NCI-H2107 (cell line): ENCODE results near the gene KIFC3.
"Not testable (repeated sequence)": the region's sequence is repeated elsewhere in the genome, so short reads cannot be mapped to it uniquely, and the experiment has no call there.

Experiments
- DNase-seq: peaks from one replicate; lab custom pipeline; 2025; lab: John Stamatoyannopoulos, UW

Gene KIFC3

GRCh38 chr16:57739756-57740422 lies 62.4 kb downstream of the KIFC3 start:
- no peak for DNase-seq

- no peak for DNase-seq
Observed at GRCh38 chr16:57738844-57739243, 63.4 kb downstream of the KIFC3 start.

DNA sequence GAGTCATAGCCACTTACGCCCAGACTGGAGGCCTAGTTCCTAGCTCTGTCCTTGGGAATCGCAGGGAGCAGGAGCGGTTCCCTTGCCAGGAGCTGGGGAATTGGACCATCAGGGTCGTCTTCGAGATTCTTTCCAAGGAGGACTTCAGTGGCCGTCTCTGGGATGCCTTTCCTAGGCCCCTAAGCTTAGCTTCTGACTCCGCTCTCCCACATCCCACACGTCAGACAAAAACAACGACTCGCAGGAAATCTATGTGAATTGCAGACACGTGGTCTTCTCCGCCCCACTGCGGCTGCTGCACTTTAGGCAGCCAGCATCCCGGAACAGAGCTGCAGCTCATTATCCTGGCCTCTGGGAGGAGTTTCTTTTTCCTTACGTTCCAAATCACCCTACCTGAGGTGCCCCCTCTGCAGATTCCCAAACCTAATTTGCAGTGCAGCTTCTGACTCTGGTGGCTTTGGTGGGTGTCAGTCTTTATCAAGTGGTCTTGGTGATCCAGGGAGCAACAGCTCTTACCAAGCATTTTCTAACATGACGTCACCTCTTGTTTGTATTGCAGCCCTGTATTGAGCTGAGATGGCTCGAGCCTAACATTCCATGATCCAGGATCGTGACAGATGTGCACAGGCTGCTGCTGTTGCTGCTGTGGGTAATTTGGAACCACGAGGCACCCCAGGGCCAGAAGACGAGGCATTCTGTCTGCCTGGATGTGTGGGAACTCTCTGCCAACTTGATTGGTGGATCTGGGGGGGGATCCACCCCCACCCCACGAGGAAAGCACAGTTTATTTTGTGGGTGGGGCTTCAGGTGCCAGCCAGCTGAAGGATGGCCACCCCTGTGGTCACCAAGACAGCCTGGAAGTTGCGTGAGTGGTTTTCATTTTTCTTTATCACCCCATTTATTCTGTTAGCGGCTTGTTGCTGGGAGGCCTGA lies 65.6 kb downstream of the KIFC3 start:
- DNase-seq, result peak; percentile 31

- no peak for DNase-seq
Observed at GRCh38 chr16:57735755-57736418, 66.4 kb downstream of the KIFC3 start, which contains the start of gene KATNB1. Gene KATNB1, plus strand, starts transcription at chr16:57735770. Its CDS starts 1,474 bp downstream, at chr16:57737244.

DNA sequence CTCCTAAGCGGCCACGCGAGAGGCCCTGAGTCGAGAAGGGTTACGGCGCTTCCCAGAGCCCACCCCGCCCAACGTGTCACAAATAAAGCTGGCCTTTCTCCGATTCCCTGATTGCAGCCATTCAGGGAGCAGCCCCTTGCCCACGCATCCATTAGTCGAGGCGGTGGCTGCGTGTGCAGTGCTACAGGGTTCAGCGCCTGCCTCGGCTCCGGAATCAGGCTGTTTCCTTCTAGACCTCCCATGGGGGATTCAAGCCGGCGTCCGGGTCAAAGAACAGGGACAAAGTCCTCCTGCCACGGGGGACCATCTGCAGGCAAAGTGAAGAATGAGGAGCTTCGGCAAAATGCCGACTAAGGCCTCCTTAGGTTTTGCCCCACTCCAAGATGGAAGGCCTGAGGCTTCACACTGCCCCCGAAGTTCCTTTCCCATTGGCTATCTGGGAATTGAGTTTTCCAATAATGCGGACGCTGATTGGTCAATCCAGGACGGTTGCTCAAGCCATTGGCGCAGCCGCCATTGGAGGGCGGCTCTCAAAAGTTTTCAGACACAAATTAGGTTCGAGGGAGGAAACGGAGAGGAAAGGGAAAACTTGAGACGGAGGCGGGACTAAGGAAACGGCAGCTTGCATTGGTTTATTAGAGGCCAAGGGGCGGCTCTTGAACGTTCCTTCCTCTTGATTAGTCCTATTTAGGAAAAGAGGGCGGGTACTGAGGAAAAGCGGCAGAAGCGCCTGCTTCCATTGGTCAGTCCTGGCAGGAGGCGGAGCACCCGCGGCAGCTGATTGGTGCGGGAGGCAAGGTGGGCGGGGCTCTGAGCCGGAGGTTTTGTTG lies 67.2 kb downstream of the KIFC3 start:
- DNase-seq, result peak; percentile 99

GRCh38 chr16:57734308-57734924 lies 67.9 kb downstream of the KIFC3 start:
- DNase-seq, result no peak

- DNase-seq, result no peak
Observed at GRCh38 chr16:57732714-57733113, 69.6 kb downstream of the KIFC3 start.

DNA sequence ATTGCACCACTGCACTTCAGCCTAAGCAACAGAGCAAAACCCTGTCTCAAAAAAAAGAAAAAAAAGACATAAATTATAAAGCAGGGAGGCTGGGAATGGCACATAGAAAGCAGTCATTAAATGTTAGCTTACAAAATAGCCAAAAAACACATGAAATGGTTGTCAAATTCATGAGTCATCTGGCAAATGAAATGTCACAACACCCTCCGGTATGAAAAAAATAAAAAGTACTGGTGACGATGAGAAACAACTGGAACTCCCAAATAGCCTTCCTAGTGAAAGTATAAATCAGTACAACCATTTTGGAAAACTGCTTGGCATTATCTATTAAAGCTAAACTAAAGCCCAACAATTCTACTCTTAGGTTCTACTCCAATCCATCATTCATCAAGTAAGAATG lies 70.3 kb downstream of the KIFC3 start:
- DNase-seq, result no peak

DNA sequence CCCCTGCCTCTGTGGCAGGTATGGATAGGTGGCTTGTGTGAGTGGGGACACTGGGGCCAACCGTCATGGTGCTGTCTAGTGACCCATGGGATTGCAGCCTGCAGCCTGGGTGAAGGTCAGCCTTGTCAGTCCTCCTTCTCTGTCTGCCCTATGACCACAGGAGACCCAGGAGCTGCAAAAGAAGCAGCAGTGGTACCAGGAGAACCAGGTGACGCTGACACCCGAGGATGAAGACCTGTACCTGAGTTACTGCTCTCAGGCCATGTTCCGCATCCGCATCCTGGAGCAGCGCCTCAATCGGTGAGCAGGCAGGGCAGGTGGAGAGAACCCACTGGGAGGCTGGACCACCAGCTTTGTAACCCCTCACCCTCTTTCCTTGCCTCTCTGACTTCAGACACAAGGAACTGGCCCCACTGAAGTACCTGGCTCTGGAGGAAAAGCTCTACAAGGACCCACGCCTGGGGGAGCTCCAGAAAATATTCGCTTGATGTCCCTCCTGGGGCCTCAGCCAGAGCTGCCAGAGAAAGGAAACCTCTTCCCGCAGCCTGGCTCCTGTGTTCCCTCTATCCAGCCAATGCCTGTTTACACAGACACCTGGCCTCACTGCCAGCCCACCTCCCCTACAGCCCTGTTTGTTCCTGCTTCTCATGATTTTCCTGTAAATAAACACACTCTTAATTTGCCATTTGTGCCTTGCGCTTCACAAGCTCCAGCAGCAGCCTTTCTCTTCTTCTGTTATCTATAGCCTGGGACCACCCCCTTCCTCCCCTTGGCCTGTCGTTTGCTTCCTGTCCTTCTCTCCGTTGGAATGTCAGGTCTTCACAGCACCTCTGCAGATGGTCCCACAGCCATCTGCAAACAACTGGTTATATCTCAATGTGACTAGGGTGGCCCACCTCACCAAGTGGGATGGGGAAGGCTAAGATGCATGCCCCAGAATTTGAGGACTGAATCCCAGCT lies 71.2 kb downstream of the KIFC3 start:
- DNase-seq, result no peak

DNA sequence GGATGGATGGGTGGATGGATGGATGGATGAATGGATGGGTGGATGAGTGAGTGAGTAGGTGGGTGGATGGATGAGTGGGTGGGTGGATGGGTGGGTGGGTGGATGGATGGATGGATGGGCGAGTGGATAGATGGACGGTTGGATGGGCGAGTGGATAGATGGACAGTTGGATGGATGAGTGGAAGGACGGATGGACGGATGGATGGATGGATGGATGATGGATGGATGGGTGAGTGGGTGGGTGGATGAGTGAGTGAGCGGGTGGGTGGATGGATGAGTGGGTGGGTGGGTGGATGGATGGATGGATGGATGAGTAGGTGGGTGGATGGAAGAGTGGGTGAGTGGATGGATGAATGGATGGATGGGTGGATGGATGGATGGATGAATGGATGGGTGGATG lies 72.4 kb downstream of the KIFC3 start:
- not testable (repeated sequence) for DNase-seq

DNA sequence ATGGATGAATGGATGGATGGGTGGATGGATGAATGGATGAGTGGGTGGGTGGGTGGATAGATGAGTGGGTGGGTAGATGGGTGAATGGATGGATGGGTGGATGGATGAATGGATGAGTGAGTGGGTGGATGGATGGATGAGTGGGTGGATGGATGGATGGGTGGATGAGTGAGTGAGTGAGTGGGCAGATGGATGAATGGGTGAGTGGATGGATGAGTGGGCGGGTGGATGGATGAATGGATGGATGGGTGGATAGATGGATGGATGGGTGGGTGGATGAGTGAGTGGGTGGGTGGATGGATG lies 73.2 kb downstream of the KIFC3 start:
- no peak for DNase-seq

DNA sequence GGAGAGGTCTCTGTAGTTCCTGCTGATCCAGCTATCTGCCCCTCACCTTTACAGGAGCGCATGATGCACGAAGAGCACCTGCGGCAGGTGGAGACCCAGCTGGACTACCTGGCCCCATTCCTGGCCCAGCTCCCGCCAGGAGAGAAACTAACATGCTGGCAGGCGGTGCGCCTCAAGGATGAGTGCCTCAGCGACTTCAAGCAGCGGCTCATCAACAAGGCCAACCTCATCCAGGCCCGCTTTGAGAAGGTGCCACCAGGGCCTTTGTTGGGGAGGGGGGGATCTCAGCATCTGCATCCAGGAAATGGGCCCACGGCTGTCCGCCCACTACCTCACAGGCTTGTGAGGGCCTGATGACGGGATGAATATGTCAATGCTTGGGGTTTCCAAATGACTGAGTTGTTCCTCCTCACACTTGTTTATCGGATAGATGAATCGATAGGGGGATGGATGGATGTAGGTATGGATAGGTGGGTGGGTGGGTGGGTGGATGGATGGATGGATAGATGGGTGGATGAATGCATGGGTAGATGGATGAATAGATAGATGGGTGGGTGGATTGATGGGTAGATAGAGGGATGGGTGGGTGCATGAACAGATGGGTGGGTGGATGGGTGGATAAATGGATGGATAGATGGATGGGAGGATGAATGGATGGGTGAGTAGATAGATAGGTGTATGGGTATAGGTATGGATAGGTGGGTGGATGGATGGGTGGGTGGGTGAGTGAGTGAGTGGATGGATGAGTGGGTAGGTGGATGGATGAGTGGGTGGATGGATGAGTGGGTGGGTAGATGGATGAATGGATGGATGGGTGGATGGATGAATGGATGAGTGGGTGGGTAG lies 73.7 kb downstream of the KIFC3 start:
- DNase-seq, result no peak

GRCh38 chr16:57727610-57728009 lies 74.7 kb downstream of the KIFC3 start:
- DNase-seq, result no peak

- DNase-seq, result no peak
Observed at GRCh38 chr16:57726433-57726947, 75.8 kb downstream of the KIFC3 start.

DNA sequence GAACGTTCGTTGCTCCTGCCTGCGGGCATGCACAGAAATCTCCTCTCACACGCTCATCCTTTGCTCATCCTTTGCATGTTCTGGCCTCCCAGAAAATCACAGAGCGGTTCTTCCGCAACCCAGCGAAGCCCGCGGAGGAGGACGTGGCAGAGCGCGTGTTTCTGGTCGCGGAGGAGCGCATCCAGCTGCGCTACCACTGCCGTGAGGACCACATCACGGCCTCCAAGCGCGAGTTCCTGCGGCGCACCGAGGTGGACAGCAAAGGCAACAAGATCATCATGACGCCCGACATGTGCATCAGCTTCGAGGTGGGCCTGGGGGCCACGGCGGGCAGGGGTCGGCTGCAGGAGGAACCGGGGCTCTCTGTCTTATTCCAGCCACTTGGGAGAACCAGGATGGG lies 76.3 kb downstream of the KIFC3 start:
- no peak for DNase-seq

DNA sequence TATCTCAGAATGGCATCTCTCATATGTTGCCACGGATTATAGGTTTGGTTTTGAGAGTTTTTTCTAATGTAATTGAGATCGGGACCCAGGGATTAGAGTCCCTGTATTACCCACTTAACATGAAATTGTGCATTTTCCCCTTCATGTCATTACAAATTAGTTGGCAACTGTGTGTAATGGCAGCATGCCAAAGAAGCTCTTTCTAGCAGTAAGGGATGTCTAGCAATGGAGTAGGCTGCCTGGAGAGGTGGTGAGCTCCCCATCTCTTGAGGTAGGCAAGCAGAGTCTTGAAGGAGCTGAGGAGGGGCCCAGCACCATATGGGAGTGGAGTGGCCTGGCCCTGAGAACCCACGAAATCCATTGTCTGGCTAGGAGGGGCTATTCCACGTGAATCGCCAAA lies 76.7 kb downstream of the KIFC3 start:
- DNase-seq, result no peak

DNA sequence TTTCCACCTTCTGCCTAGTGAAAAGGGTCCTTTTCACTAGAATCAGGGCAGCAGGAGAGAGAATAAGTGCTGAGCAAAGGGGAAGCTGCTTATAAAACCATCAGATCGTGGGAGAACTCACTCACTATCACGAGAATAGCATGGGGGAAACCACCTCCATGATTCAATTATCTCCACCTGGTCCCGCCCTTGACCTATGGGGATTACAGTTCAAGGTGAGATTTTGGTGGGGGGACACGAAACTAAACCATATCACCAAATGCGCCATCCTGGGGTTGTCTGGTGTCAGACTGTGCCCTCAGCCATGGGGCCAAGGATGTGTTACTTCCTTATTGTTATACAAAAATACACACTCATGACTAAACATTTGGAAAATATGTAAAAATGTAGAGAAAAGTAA lies 77.1 kb downstream of the KIFC3 start:
- DNase-seq, result no peak

DNA sequence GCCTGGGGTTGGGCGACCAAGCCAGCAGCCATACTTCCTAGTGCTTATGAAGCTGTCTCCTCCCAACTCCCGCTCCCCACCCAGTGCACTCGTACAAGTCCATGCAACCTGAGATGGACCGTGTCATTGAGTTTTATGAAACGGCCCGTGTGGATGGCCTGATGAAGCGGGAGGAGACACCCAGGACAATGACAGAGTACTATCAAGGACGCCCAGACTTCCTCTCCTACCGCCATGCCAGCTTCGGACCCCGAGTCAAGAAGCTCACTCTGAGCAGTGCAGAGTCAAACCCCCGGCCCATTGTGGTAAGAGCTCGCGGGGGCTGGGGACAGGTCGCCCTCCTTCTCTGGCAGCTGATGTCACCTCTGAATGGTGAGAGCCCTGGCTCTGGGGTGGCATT lies 77.8 kb downstream of the KIFC3 start:
- DNase-seq, result no peak

GRCh38 chr16:57723170-57723569 lies 79.1 kb downstream of the KIFC3 start:
- no peak for DNase-seq
